KMS-11 (cell line): ENCODE data around the gene HINFP.

Experiments
- H2AFZ ChIP-seq: fragments of 200-600 bp; sonication (generic); 2 replicates; pipeline ENCODE4 v1.6.1; 2016; ENCODE audit warnings: antibody characterized with exemption, mixed run types, low read depth
- H3K27ac ChIP-seq: fragments of 200-600 bp; sonication (generic); 2 replicates; pipeline ENCODE4 v1.6.1; 2016; ENCODE audit warnings: mild to moderate bottlenecking, mixed run types
- H3K27me3 ChIP-seq: fragments of 200-600 bp; sonication (generic); 2 replicates; pipeline ENCODE4 v1.6.1; 2017; ENCODE audit warnings: mild to moderate bottlenecking, low read depth, mixed run types, moderate library complexity; ENCODE audit not compliant: insufficient read depth
- H3K36me3 ChIP-seq: fragments of 200-600 bp; sonication (generic); 2 replicates; pipeline ENCODE4 v1.6.1; 2017; ENCODE audit warnings: mild to moderate bottlenecking, mixed run types; ENCODE audit not compliant: insufficient read depth
- H3K4me1 ChIP-seq: fragments of 200-600 bp; sonication (generic); 2 replicates; pipeline ENCODE4 v1.6.1; 2016; ENCODE audit warnings: mild to moderate bottlenecking, low read depth, mixed run types; ENCODE audit not compliant: poor library complexity, severe bottlenecking
- H3K4me2 ChIP-seq: fragments of 200-600 bp; sonication (generic); 2 replicates; pipeline ENCODE4 v1.7.0; 2016; ENCODE audit warnings: mild to moderate bottlenecking, mixed run types
- H3K4me3 ChIP-seq: fragments of 200-600 bp; sonication (generic); IDR thresholded peaks from 2 replicates; pipeline ENCODE4 v1.6.1; 2017; ENCODE audit warnings: low read depth, low read length, mixed read lengths; ENCODE audit not compliant: insufficient read depth
- H3K79me2 ChIP-seq: fragments of 200-600 bp; sonication (generic); 2 replicates; pipeline ENCODE4 v1.6.1; 2016; ENCODE audit warnings: low read depth, mixed run types; ENCODE audit not compliant: insufficient read depth
- H3K9ac ChIP-seq: fragments of 200-600 bp; sonication (generic); 2 replicates; pipeline ENCODE4 v1.6.1; 2016; ENCODE audit warnings: mild to moderate bottlenecking, mixed run types
- H4K20me1 ChIP-seq: fragments of 200-600 bp; sonication (generic); 2 replicates; pipeline ENCODE4 v1.6.1; 2016; ENCODE audit warnings: mild to moderate bottlenecking, mixed run types; ENCODE audit not compliant: insufficient read depth
- CTCF ChIP-seq: fragments of 200-600 bp; sonication (generic); conservative IDR thresholded peaks from 2 replicates; pipeline ENCODE4 v1.6.1; 2017; ENCODE audit warnings: low read depth, mild to moderate bottlenecking, antibody characterized with exemption, low read length, moderate library complexity, mixed read lengths

The HINFP gene

GRCh38 chr11:119118946-119119345 is 2.4 kb upstream of the HINFP start:
- TF ChIP-seq CTCF, result no peak
- Histone ChIP-seq H3K27ac (no peak overlapping the region), H3K4me3 (no peak overlapping the region), H3K4me1 (peaks cover 22% of the 10 kb centered on the region), H3K27me3 (no peaks in the 10 kb centered on the region), H3K9ac (no peak overlapping the region), H3K36me3 (no peaks in the 10 kb centered on the region), H3K79me2 (peaks cover 14% of the 10 kb centered on the region; the same call in 1 of the 2 replicates), H3K4me2 (no peak overlapping the region), H4K20me1 (no peaks in the 10 kb centered on the region), H2AFZ (no peak overlapping the region)

GRCh38 chr11:119120639-119121007 is 757 bp upstream of the HINFP start:
- Histone ChIP-seq H3K9ac (peak overlapping the region; percentile 27; the same call in 1 of the 2 replicates), H4K20me1 (no peaks in the 10 kb centered on the region), H3K27ac (peak overlapping the region; percentile 40; the same call in 1 of the 2 replicates), H2AFZ (peak overlapping the region; percentile 84), H3K4me2 (peak overlapping the region; percentile 76), H3K36me3 (no peaks in the 10 kb centered on the region), H3K4me3 (no peak overlapping the region), H3K27me3 (no peaks in the 10 kb centered on the region), H3K4me1 (peaks cover 22% of the 10 kb centered on the region), H3K79me2 (peaks cover 14% of the 10 kb centered on the region; the same call in 1 of the 2 replicates)
- TF ChIP-seq CTCF, result no peak

GRCh38 chr11:119121811-119122124 is 388 bp downstream of the HINFP start:
- Histone ChIP-seq H3K4me1 (peaks cover 22% of the 10 kb centered on the region), H3K4me3 (no peak overlapping the region), H3K9ac (peak overlapping the region; percentile 50; the same call in 1 of the 2 replicates), H3K27ac (no peak overlapping the region), H2AFZ (peak overlapping the region; percentile 61; the same call in 1 of the 2 replicates), H3K36me3 (no peaks in the 10 kb centered on the region), H3K4me2 (peak overlapping the region; percentile 86), H3K79me2 (peaks cover 14% of the 10 kb centered on the region; the same call in 1 of the 2 replicates), H4K20me1 (no peaks in the 10 kb centered on the region), H3K27me3 (no peaks in the 10 kb centered on the region)
- no peak for TF ChIP-seq CTCF

- Histone ChIP-seq H3K4me1 (peaks cover 5% of the 10 kb centered on the region), H3K4me2 (no peak overlapping the region), H3K27me3 (no peaks in the 10 kb centered on the region), H3K36me3 (no peaks in the 10 kb centered on the region), H3K79me2 (peaks cover 14% of the 10 kb centered on the region; the same call in 1 of the 2 replicates), H3K4me3 (no peak overlapping the region), H3K9ac (no peak overlapping the region), H4K20me1 (no peaks in the 10 kb centered on the region), H2AFZ (no peak overlapping the region), H3K27ac (no peak overlapping the region)
- no peak for TF ChIP-seq CTCF
Observed at GRCh38 chr11:119125821-119126220, 4.4 kb downstream of the HINFP start.
